ENCODE measurements around the gene TRAPPC14.

- TF ChIP-seq POLR2A (IDR thresholded peaks at IDR 0.05; ENCODE audit: extremely low read depth, insufficient read length) (no peak), MAX (IDR thresholded peaks at IDR 0.05; ENCODE audit: low read depth, low read length) (no peak)
- TF ChIP-seq, protein P1, sequence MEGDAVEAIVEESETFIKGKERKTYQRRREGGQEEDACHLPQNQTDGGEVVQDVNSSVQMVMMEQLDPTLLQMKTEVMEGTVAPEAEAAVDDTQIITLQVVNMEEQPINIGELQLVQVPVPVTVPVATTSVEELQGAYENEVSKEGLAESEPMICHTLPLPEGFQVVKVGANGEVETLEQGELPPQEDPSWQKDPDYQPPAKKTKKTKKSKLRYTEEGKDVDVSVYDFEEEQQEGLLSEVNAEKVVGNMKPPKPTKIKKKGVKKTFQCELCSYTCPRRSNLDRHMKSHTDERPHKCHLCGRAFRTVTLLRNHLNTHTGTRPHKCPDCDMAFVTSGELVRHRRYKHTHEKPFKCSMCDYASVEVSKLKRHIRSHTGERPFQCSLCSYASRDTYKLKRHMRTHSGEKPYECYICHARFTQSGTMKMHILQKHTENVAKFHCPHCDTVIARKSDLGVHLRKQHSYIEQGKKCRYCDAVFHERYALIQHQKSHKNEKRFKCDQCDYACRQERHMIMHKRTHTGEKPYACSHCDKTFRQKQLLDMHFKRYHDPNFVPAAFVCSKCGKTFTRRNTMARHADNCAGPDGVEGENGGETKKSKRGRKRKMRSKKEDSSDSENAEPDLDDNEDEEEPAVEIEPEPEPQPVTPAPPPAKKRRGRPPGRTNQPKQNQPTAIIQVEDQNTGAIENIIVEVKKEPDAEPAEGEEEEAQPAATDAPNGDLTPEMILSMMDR (IDR thresholded peaks at IDR 0.05; ENCODE audit: low read depth, low read length), result no peak
Measured at GRCh38 chr7:100167912-100168323, 9.4 kb upstream of the TRAPPC14 start.
